HG03378 (cell line): ENCODE measurements around the gene TMEM163.
"Not testable (repeated sequence)": the region's sequence is repeated elsewhere in the genome, so short reads cannot be mapped to it uniquely, and the experiment has no call there.

Source experiments
- ATAC-seq: cut with Tn5 transposase; IDR thresholded peaks from one replicate; pipeline ENCODE4 v1.9.1; 2021; ENCODE audit warnings: mild to moderate bottlenecking, moderate library complexity; ENCODE audit not compliant: unreplicated experiment

The TMEM163 gene

GRCh38 chr2:134499307-134499926 lies 219.4 kb downstream of the TMEM163 start:
- no peak for ATAC-seq

GRCh38 chr2:134498654-134499053 lies 220.1 kb downstream of the TMEM163 start:
- no peak for ATAC-seq

- ATAC-seq: no peak
Observed at GRCh38 chr2:134493797-134494196, 225.0 kb downstream of the TMEM163 start.

GRCh38 chr2:134491771-134492441 lies 226.9 kb downstream of the TMEM163 start:
- no peak for ATAC-seq

- no peak for ATAC-seq
Observed at GRCh38 chr2:134491022-134491421, 227.8 kb downstream of the TMEM163 start.

GRCh38 chr2:134490559-134490958 lies 228.2 kb downstream of the TMEM163 start:
- no peak for ATAC-seq

- ATAC-seq: no peak
Observed at GRCh38 chr2:134489732-134490384, 228.9 kb downstream of the TMEM163 start.

GRCh38 chr2:134482766-134483340 lies 235.9 kb downstream of the TMEM163 start:
- no peak for ATAC-seq

GRCh38 chr2:134482131-134482723 lies 236.6 kb downstream of the TMEM163 start:
- no peak for ATAC-seq

GRCh38 chr2:134479696-134480330 lies 239.0 kb downstream of the TMEM163 start:
- no peak for ATAC-seq

- ATAC-seq: not testable (repeated sequence)
Observed at GRCh38 chr2:134476982-134477381, 241.8 kb downstream of the TMEM163 start.

GRCh38 chr2:134470561-134471168 lies 248.1 kb downstream of the TMEM163 start:
- ATAC-seq: no peak

- ATAC-seq: no peak
Observed at GRCh38 chr2:134469516-134470115, 249.2 kb downstream of the TMEM163 start.

GRCh38 chr2:134468776-134469175 lies 250.0 kb downstream of the TMEM163 start:
- ATAC-seq: no peak

GRCh38 chr2:134468164-134468563 lies 250.6 kb downstream of the TMEM163 start:
- ATAC-seq: no peak

- no peak for ATAC-seq
Observed at GRCh38 chr2:134466141-134466540, 252.7 kb downstream of the TMEM163 start.

- ATAC-seq: no peak
Observed at GRCh38 chr2:134465228-134466105, 253.3 kb downstream of the TMEM163 start.

- no peak for ATAC-seq
Observed at GRCh38 chr2:134463699-134464022, 255.1 kb downstream of the TMEM163 start.
